Activated T-helper 1 cell treated with anti-CD3 and anti-CD28 coated beads, Interleukin-2, amount 50 U/mL, for 16 hours (primary cell): ENCODE results near the gene LHFPL4.
"Not testable (repeated sequence)": the region's sequence is repeated elsewhere in the genome, so short reads cannot be mapped to it uniquely, and the experiment has no call there.

Experiments
- DNase-seq, 2 donors: peaks; one replicate each; pipeline ENCODE4 v3.0.0-alpha.2; 2020; ENCODE audit warnings: low read depth in 1 of 2, low spot score in 1 of 2

LHFPL4 gene

GRCh38 chr3:9553021-9553947 is at the start of gene LHFPL4:
Gene LHFPL4 (minus strand): TSS chr3:9553822. CDS start chr3:9552679, 1,143 bp downstream.
- no peak for DNase-seq

- no peak for DNase-seq
Measured at GRCh38 chr3:9602620-9603019, 49.0 kb upstream of the LHFPL4 start.

- not testable (repeated sequence) for DNase-seq
Measured at GRCh38 chr3:9601006-9601581, 47.5 kb upstream of the LHFPL4 start.

GRCh38 chr3:9600597-9600996 is 47.0 kb upstream of the LHFPL4 start:
- no peak for DNase-seq

GRCh38 chr3:9598783-9599387 is 45.3 kb upstream of the LHFPL4 start:
- no peak for DNase-seq

GRCh38 chr3:9595877-9596276 is 42.3 kb upstream of the LHFPL4 start:
- DNase-seq = no peak

- not testable (repeated sequence) for DNase-seq
Measured at GRCh38 chr3:9591781-9592180, 38.2 kb upstream of the LHFPL4 start.

- DNase-seq = no peak
Measured at GRCh38 chr3:9590282-9590791, 36.7 kb upstream of the LHFPL4 start.

- no peak for DNase-seq
Measured at GRCh38 chr3:9583792-9584191, 30.2 kb upstream of the LHFPL4 start.

- no peak for DNase-seq
Measured at GRCh38 chr3:9583371-9583770, 29.7 kb upstream of the LHFPL4 start.

GRCh38 chr3:9582332-9582731 is 28.7 kb upstream of the LHFPL4 start:
- DNase-seq = no peak

GRCh38 chr3:9581742-9582141 is 28.1 kb upstream of the LHFPL4 start:
- no peak for DNase-seq

- no peak for DNase-seq
Measured at GRCh38 chr3:9569054-9569453, 15.4 kb upstream of the LHFPL4 start.

- no peak for DNase-seq
Measured at GRCh38 chr3:9565316-9565715, 11.7 kb upstream of the LHFPL4 start.

- no peak for DNase-seq
Measured at GRCh38 chr3:9563851-9564250, 10.2 kb upstream of the LHFPL4 start.

GRCh38 chr3:9560056-9560455 is 6.4 kb upstream of the LHFPL4 start:
- DNase-seq = not testable (repeated sequence)

- no peak for DNase-seq
Measured at GRCh38 chr3:9553948-9554513, 409 bp upstream of the LHFPL4 start.

GRCh38 chr3:9552252-9552999 is 1.2 kb downstream of the LHFPL4 start:
- no peak for DNase-seq

GRCh38 chr3:9550999-9551398 is 2.6 kb downstream of the LHFPL4 start:
- DNase-seq = no peak

GRCh38 chr3:9549600-9549999 is 4.0 kb downstream of the LHFPL4 start:
- no peak for DNase-seq

GRCh38 chr3:9548991-9549390 is 4.6 kb downstream of the LHFPL4 start:
- DNase-seq = no peak
